ENCODE data around the gene FNDC4.
A peak's percentile ranks its signal among the peaks of the same experiment; 100 is the strongest.

The FNDC4 gene

DNA sequence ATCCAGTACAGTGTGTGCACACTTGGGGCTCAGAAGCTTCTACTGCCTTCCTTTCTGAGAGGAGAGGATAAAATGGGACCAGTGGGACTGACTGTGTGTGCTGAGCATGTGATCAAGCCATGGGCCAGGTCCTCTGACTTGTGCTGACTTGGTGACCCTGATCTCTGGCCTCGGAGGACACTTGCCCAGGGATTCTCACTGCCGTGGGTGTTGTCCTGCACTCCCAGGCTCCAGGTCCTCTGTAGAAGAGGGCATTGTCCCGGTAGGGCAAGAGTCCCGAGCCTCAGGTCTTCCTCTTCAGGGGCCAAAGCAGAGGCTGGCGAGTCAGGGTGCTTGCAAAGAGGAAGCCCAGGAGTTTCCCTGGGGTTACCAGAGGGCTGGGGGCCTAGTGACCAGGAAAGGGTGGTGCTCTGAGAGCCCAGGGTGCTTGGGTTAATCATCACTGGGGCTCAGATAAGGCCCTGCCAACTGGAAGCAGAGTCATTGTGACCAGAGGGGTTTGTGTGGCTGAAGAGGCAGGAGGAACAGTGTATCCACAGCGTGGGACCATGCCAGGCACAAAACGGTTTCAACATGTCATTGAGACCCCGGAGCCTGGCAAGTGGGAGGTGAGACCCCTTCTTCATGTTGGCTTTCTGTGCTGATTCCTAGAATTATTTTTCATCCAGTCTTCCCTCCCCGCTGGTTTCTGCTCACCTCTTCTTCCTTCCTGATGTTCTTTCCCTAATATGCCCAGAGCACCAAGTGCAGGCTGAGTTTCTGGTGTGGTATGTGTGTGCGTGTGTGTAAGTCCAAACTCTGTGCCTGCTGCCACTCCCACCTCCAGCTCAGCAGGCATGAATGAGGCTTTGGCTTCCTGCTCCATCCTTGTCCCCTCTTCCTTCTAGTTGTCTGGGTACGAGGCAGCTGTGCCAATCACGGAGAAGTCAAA lies 1.6 kb upstream of the FNDC4 start, which contains the start of gene GCKR:
Gene GCKR (plus strand): TSS at position 483 of the 931 bp plus-strand sequence. CDS start 66 bp downstream, at position 549.
- POLR2A ChIA-PET: no interaction called here
- H3K9me3 ChIP-seq (ENCODE audit: control insufficient read depth, insufficient read depth, low read depth, low read length): no peaks in the 10 kb centered on the region
- H3K4me1 ChIP-seq (ENCODE audit: control insufficient read depth, insufficient read depth, low read length): no peaks in the 10 kb centered on the region; the same call in 1 of the 2 replicates
- TF ChIP-seq ZNF140 (tag by site-specific recombination; IDR thresholded peaks at IDR 0.05) (no peak), ZNF837 (tag by site-specific recombination; IDR thresholded peaks at IDR 0.05) (no peak), KLF7 (tag by site-specific recombination; IDR thresholded peaks at IDR 0.05; ENCODE audit: borderline replicate concordance) (no peak), ZNF510 (tag by site-specific recombination; IDR thresholded peaks at IDR 0.05; ENCODE audit: insufficient replicate concordance) (no peak), ZFP37 (tag by site-specific recombination; IDR thresholded peaks at IDR 0.05) (no peak), ZBTB17 (tag by site-specific recombination; IDR thresholded peaks at IDR 0.05) (peak; percentile 55), ZNF624 (tag by site-specific recombination; IDR thresholded peaks at IDR 0.05) (no peak)
- TF ChIP-seq, protein P1, sequence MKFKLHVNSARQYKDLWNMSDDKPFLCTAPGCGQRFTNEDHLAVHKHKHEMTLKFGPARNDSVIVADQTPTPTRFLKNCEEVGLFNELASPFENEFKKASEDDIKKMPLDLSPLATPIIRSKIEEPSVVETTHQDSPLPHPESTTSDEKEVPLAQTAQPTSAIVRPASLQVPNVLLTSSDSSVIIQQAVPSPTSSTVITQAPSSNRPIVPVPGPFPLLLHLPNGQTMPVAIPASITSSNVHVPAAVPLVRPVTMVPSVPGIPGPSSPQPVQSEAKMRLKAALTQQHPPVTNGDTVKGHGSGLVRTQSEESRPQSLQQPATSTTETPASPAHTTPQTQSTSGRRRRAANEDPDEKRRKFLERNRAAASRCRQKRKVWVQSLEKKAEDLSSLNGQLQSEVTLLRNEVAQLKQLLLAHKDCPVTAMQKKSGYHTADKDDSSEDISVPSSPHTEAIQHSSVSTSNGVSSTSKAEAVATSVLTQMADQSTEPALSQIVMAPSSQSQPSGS (tag by site-specific recombination; IDR thresholded peaks at IDR 0.05; ENCODE audit: low read depth): no peak
- H3K4me3 ChIP-seq (ENCODE audit: low read depth, low read length): no peak within 1 kb of the TSS
- CTCF ChIA-PET: no interaction called here
- H3K36me3 ChIP-seq (ENCODE audit: control insufficient read depth in 2 of 2, insufficient read depth in 1 of 2, low read length in 2 of 2): no peaks in the 10 kb centered on the region
- no peak within 1 kb of the TSS for H3K27ac ChIP-seq (ENCODE audit: extremely low read depth, low read depth, low read length)

DNA sequence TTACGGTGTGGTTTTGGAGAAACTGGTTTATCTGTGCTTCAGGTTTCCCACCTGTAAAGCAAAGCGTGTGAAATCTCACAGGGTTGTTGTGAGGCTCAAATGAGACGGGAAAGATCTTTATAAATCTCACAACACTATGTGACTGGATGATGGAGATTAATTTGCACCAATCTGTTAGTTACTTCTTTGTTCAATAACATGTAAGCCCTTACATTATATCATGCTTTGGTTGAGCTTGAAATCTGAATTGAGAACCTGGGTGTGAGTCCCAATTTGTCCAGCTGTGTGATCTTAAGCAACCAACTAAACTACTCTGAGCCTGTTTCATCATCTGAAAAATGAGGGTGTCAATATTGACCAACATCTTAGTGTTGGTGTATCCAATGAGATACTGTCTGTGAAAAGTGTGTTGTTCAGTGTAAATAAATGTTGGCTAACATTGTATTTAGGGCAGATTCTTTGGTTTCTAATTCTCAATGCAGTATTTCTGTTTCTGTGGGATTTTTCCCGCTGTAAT lies 898 bp upstream of the FNDC4 start:
- Histone ChIP-seq H3K4me1 (ENCODE audit: control insufficient read depth, insufficient read depth, low read length) (no peaks in the 10 kb centered on the region; the same call in 1 of the 2 replicates), H3K9me3 (ENCODE audit: control insufficient read depth, insufficient read depth, low read depth, low read length) (no peaks in the 10 kb centered on the region), H3K27ac (ENCODE audit: extremely low read depth, low read depth, low read length) (no peak overlapping the region), H3K36me3 (ENCODE audit: control insufficient read depth in 2 of 2, insufficient read depth in 1 of 2, low read length in 2 of 2) (peaks cover 0 to 3% of the 10 kb centered on the region in 2 experiments; a peak in 1 of 3 replicates), H3K4me3 (ENCODE audit: low read depth, low read length) (no peak overlapping the region)
- POLR2A ChIA-PET: no interaction called here
- CTCF ChIA-PET: interaction anchor here (0.8 kb wide), 2 partner anchors 40 to 188 kb away, joined by 3 to 4 read pairs; no protein-coding TSS in a partner anchor
- TF ChIP-seq ZNF214 (tag by site-specific recombination; IDR thresholded peaks at IDR 0.05; ENCODE audit: borderline replicate concordance) (no peak), PRDM1 (tag by site-specific recombination; IDR thresholded peaks at IDR 0.05) (no peak), ZNF19 (tag by site-specific recombination; IDR thresholded peaks at IDR 0.05; ENCODE audit: low read depth) (no peak), MYNN (tag by site-specific recombination; IDR thresholded peaks at IDR 0.05; ENCODE audit: borderline replicate concordance) (no peak), ZFP69B (tag by site-specific recombination; IDR thresholded peaks at IDR 0.05) (no peak), ZNF354C (tag by site-specific recombination; IDR thresholded peaks at IDR 0.05; ENCODE audit: borderline replicate concordance, low read depth) (no peak), ZNF335 (tag by site-specific recombination; conservative IDR thresholded peaks at IDR 0.05) (no peak), ZNF843 (tag by site-specific recombination; IDR thresholded peaks at IDR 0.05) (no peak), YY2 (tag by site-specific recombination; IDR thresholded peaks at IDR 0.05) (no peak), ZNF777 (tag by site-specific recombination; IDR thresholded peaks at IDR 0.05; ENCODE audit: borderline replicate concordance) (no peak), TRIM28 (IDR thresholded peaks at IDR 0.05; ENCODE audit: borderline replicate concordance, low read length) (no peak), ZNF560 (tag by site-specific recombination; IDR thresholded peaks at IDR 0.05; ENCODE audit: borderline replicate concordance) (no peak)
- TF ChIP-seq, protein P2, sequence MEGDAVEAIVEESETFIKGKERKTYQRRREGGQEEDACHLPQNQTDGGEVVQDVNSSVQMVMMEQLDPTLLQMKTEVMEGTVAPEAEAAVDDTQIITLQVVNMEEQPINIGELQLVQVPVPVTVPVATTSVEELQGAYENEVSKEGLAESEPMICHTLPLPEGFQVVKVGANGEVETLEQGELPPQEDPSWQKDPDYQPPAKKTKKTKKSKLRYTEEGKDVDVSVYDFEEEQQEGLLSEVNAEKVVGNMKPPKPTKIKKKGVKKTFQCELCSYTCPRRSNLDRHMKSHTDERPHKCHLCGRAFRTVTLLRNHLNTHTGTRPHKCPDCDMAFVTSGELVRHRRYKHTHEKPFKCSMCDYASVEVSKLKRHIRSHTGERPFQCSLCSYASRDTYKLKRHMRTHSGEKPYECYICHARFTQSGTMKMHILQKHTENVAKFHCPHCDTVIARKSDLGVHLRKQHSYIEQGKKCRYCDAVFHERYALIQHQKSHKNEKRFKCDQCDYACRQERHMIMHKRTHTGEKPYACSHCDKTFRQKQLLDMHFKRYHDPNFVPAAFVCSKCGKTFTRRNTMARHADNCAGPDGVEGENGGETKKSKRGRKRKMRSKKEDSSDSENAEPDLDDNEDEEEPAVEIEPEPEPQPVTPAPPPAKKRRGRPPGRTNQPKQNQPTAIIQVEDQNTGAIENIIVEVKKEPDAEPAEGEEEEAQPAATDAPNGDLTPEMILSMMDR (tag by site-specific recombination; IDR thresholded peaks at IDR 0.05): no peak
- TF ChIP-seq, protein P3, sequence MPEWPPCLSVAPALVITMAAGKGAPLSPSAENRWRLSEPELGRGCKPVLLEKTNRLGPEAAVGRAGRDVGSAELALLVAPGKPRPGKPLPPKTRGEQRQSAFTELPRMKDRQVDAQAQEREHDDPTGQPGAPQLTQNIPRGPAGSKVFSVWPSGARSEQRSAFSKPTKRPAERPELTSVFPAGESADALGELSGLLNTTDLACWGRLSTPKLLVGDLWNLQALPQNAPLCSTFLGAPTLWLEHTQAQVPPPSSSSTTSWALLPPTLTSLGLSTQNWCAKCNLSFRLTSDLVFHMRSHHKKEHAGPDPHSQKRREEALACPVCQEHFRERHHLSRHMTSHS (tag by site-specific recombination; IDR thresholded peaks at IDR 0.05): no peak

Measured in HEK293 (cell line).